Measurements from ENCODE around the gene NNMT.

NNMT gene

DNA sequence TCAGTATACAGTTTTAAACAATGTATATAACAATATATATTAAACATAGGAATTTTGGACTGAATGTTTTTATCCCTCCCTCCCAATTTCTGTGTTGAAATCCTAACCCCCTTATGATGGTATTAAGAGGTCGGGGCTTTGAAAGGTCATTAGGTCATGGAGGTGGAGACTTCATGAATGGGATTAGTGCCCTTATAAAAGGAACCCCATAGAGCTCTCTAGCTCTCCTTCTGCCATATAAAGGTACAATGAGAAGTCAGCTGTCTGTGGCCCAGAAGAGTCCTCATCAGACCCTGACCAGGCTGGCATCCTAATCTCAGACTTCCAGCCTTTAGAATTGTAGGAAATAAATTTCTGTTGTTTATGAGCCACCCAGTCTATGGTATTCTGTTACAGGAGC, 6.5 kb downstream of the NNMT start:
- no peak for TF ChIP-seq FOXP2 (optimal IDR thresholded peaks at IDR 0.05; ENCODE audit: borderline replicate concordance, extremely low read depth, extremely low read length, insufficient read depth)
- TF ChIP-seq, protein P1, sequence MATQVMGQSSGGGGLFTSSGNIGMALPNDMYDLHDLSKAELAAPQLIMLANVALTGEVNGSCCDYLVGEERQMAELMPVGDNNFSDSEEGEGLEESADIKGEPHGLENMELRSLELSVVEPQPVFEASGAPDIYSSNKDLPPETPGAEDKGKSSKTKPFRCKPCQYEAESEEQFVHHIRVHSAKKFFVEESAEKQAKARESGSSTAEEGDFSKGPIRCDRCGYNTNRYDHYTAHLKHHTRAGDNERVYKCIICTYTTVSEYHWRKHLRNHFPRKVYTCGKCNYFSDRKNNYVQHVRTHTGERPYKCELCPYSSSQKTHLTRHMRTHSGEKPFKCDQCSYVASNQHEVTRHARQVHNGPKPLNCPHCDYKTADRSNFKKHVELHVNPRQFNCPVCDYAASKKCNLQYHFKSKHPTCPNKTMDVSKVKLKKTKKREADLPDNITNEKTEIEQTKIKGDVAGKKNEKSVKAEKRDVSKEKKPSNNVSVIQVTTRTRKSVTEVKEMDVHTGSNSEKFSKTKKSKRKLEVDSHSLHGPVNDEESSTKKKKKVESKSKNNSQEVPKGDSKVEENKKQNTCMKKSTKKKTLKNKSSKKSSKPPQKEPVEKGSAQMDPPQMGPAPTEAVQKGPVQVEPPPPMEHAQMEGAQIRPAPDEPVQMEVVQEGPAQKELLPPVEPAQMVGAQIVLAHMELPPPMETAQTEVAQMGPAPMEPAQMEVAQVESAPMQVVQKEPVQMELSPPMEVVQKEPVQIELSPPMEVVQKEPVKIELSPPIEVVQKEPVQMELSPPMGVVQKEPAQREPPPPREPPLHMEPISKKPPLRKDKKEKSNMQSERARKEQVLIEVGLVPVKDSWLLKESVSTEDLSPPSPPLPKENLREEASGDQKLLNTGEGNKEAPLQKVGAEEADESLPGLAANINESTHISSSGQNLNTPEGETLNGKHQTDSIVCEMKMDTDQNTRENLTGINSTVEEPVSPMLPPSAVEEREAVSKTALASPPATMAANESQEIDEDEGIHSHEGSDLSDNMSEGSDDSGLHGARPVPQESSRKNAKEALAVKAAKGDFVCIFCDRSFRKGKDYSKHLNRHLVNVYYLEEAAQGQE (IDR thresholded peaks at IDR 0.05; ENCODE audit: insufficient read depth in 1 of 2, low read depth in 2 of 2, low read length in 2 of 2) = no peak
- no peak for TF ChIP-seq SIN3A (IDR thresholded peaks at IDR 0.05; ENCODE audit: borderline replicate concordance, insufficient read depth, low read length)
- no peak for TF ChIP-seq POLR2AphosphoS5 (IDR thresholded peaks at IDR 0.05; ENCODE audit: low read depth, low read length)
- TF ChIP-seq TAF1 (IDR thresholded peaks at IDR 0.05; ENCODE audit: borderline replicate concordance, insufficient read depth, low read length) = no peak

DNA sequence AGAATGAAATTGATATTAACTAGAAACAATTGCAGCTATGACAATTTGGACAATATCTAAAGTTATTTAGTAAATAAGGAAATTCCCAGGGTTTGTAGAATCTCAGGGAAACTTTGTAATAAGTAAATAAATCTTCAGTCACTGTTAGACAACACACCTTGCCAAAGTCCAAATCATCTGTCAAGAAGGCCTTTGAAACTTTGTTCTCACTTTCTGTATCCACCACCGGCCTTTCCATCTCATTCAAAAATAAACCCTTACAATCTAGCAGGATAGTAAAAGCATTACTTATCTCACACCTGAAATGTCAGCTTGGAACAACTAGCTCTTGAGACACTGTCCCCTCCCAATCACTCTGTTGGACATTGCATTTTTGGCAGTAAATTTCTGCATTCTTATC, 7.9 kb downstream of the NNMT start:
- no peak for TF ChIP-seq SIN3A (IDR thresholded peaks at IDR 0.05; ENCODE audit: borderline replicate concordance, insufficient read depth, low read length)
- no peak for TF ChIP-seq FOXP2 (optimal IDR thresholded peaks at IDR 0.05; ENCODE audit: borderline replicate concordance, extremely low read depth, extremely low read length, insufficient read depth)
- TF ChIP-seq, protein P1 (IDR thresholded peaks at IDR 0.05; ENCODE audit: insufficient read depth in 1 of 2, low read depth in 2 of 2, low read length in 2 of 2) = no peak
- TF ChIP-seq POLR2AphosphoS5 (IDR thresholded peaks at IDR 0.05; ENCODE audit: low read depth, low read length) = no peak
- TF ChIP-seq TAF1 (IDR thresholded peaks at IDR 0.05; ENCODE audit: borderline replicate concordance, insufficient read depth, low read length) = no peak

DNA sequence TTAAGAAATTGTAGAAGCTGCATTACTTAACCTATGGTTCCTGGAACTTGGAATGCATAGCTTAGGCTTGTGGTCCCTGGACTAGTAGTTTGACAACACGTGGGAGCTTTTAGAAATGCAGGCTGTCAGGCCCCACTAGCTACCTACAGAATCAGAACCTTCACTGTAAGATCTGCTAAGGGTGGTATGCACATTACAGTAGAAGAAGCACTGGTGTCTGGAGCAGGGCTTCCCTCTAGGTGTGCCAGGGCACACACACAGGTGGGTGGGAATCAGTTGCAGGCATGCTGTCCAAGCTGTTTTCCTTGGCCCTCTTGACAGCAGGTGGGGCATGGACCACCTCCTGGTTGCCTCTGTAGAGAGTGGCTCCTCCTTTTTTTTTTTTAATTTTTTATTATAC, 8.8 kb downstream of the NNMT start:
- no peak for TF ChIP-seq TAF1 (IDR thresholded peaks at IDR 0.05; ENCODE audit: borderline replicate concordance, insufficient read depth, low read length)
- no peak for TF ChIP-seq POLR2AphosphoS5 (IDR thresholded peaks at IDR 0.05; ENCODE audit: low read depth, low read length)
- no peak for TF ChIP-seq SIN3A (IDR thresholded peaks at IDR 0.05; ENCODE audit: borderline replicate concordance, insufficient read depth, low read length)
- TF ChIP-seq FOXP2 (optimal IDR thresholded peaks at IDR 0.05; ENCODE audit: borderline replicate concordance, extremely low read depth, extremely low read length, insufficient read depth) = no peak
- TF ChIP-seq, protein P1 (IDR thresholded peaks at IDR 0.05; ENCODE audit: insufficient read depth in 1 of 2, low read depth in 2 of 2, low read length in 2 of 2) = no peak

DNA sequence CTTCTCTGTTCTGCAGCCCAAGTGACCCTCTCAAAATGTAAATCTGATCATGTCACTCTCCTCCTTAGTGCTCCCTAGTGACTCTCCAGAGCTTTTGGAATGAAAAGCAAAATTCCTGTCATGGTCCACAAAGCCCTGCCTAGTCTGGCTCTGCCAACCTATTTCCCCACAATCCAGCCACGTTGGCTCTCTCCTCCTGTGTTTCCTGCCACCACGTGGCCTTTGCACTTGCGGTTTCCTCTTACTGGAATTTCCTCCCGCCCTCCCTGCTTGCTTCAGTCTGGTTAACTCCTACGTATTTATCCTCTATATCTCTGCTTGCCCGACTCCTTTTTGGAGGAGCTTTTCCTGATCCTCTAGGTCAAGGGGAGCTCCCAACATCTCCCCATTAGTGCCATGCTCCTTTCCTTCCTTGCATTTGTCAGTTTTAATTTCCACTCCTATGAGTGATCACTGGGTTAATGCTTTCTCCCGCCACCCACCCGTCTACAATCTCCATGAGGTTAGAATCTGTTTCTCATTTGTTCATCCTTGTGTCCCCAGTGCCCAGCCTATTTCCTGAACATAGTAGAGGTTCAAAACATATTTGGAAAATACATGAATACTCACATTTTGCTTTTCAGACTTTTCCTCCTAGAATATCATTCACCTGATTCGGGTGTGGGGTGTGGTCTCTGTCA, 11.5 kb downstream of the NNMT start:
- TF ChIP-seq TAF1 (IDR thresholded peaks at IDR 0.05; ENCODE audit: borderline replicate concordance, insufficient read depth, low read length) (no peak), SIN3A (IDR thresholded peaks at IDR 0.05; ENCODE audit: borderline replicate concordance, insufficient read depth, low read length) (no peak), POLR2AphosphoS5 (IDR thresholded peaks at IDR 0.05; ENCODE audit: low read depth, low read length) (no peak), FOXP2 (optimal IDR thresholded peaks at IDR 0.05; ENCODE audit: borderline replicate concordance, extremely low read depth, extremely low read length, insufficient read depth) (no peak)
- TF ChIP-seq, protein P1 (IDR thresholded peaks at IDR 0.05; ENCODE audit: insufficient read depth in 1 of 2, low read depth in 2 of 2, low read length in 2 of 2) = no peak

Data from PFSK-1 (cell line).